Hepatocyte (in vitro differentiated cells): ENCODE measurements around the gene IFNA6. TPM values are rescaled to one million over a fixed set of nuclear protein-coding genes. Genes with fewer than 3 reads are reported as not detected.
"Not testable (repeated sequence)": the region's sequence is repeated elsewhere in the genome, so short reads cannot be mapped to it uniquely, and the experiment has no call there.

Experiments used
- DNase-seq: peaks from one replicate; pipeline ENCODE4 v3.0.0-alpha.2; 2016; ENCODE audit warnings: low spot score
- H2AFZ ChIP-seq: fragments of 200-600 bp; sonication (generic); 2 replicates; pipeline ENCODE4 v1.6.0; 2016; ENCODE audit warnings: antibody characterized with exemption, mild to moderate bottlenecking
- H3K27ac ChIP-seq: fragments of 200-600 bp; sonication (generic); 2 replicates; pipeline ENCODE4 v1.5.1; 2016; ENCODE audit warnings: mild to moderate bottlenecking
- H3K27me3 ChIP-seq: fragments of 200-600 bp; sonication (generic); 2 replicates; pipeline ENCODE4 v1.6.1; 2016
- H3K36me3 ChIP-seq: fragments of 200-600 bp; sonication (generic); replicated peaks from 2 replicates; pipeline ENCODE4 v1.5.1; 2016; ENCODE audit warnings: low read depth; ENCODE audit not compliant: insufficient read depth
- H3K4me1 ChIP-seq: fragments of 200-600 bp; sonication (generic); 2 replicates; pipeline ENCODE4 v1.5.1; 2016; ENCODE audit warnings: mild to moderate bottlenecking, moderate library complexity; ENCODE audit not compliant: insufficient read depth
- H3K4me2 ChIP-seq: fragments of 200-600 bp; sonication (generic); 2 replicates; pipeline ENCODE4 v1.6.0; 2016
- H3K4me3 ChIP-seq: fragments of 200-600 bp; sonication (generic); 2 replicates; pipeline ENCODE4 v1.5.1; 2016; ENCODE audit warnings: mild to moderate bottlenecking
- H3K79me2 ChIP-seq: fragments of 200-600 bp; sonication (generic); 2 replicates; pipeline ENCODE4 v1.6.0; 2017; ENCODE audit warnings: mild to moderate bottlenecking
- H3K9me2 ChIP-seq: fragments of 200-600 bp; sonication (generic); replicated peaks from 2 replicates; pipeline ENCODE4 v1.6.0; 2017; ENCODE audit warnings: mild to moderate bottlenecking; ENCODE audit not compliant: insufficient read depth
- H3K9me3 ChIP-seq: fragments of 200-600 bp; sonication (generic); 2 replicates; pipeline ENCODE4 v1.5.1; 2016; ENCODE audit warnings: low read depth, mild to moderate bottlenecking
- H4K20me1 ChIP-seq: fragments of 200-600 bp; sonication (generic); 2 replicates; pipeline ENCODE4 v1.6.0; 2016; ENCODE audit warnings: mild to moderate bottlenecking; ENCODE audit not compliant: insufficient read depth, poor library complexity, severe bottlenecking
- CTCF ChIP-seq: fragments of 200-600 bp; sonication (generic); IDR thresholded peaks from 2 replicates; pipeline ENCODE4 v1.5.1; 2016; ENCODE audit warnings: antibody characterized with exemption, mild to moderate bottlenecking; ENCODE audit not compliant: poor library complexity
- EZH2 ChIP-seq: fragments of 200-600 bp; sonication (generic); IDR thresholded peaks from 2 replicates; pipeline ENCODE4 v1.6.1; 2016; ENCODE audit warnings: antibody characterized with exemption, mild to moderate bottlenecking, borderline replicate concordance
- EZH2phosphoT487 ChIP-seq: fragments of 200-600 bp; sonication (generic); IDR thresholded peaks from one replicate; pipeline ENCODE4 v1.6.1; 2018; ENCODE audit warnings: antibody characterized with exemption, mild to moderate bottlenecking, low read depth, moderate library complexity; ENCODE audit not compliant: unreplicated experiment, severe bottlenecking
- WGBS: methylation state at CpG from one replicate; pipeline ENCODE4 v1.1.6; 2016; ENCODE audit warnings: low lambda C conversion rate; ENCODE audit errors: missing lambda C conversion rate; 5-methylcytosine and 5-hydroxymethylcytosine counted together
- polyA plus RNA-seq: library from polyadenylated mRNA; unstranded; fragments of >200 nt; fragmentation: Nextera tagmentation; extraction: Ambion mirVana; gene quantifications from 2 replicates; pipeline ENCODE4 v1.2.1, GENCODE V29; 2016
- total RNA-seq: library from RNA; depleted of rRNA; stranded (reverse); fragments of >200 nt; gene quantifications from 2 replicates; pipeline ENCODE4 v1.2.3, GENCODE V29; 2014

Gene IFNA6
- total and polyA plus RNA-seq, 2 experiments from 2014 or later = not detected

DNA sequence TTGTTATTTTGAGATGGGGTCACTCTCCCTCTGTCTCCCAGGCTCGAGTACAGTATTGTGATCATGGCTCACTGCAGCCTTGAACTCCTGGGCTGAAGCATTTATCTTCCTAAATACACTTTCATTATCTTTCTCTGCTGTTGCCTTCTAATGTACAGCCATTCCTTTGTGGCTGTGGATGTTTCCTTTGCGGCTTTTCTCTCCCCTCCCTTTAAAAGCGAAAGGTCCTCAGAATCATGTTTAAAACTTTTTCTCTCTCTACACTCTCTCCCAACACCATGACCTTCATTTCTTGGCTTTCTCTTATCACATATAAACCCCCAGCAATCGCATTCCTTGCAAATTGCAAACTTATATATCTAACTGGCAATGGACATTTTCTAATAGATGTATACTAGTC, 32.9 kb upstream of the IFNA6 start:
- Histone ChIP-seq H3K9me2 (no peaks in the 10 kb centered on the region), H3K36me3 (no peaks in the 10 kb centered on the region), H3K4me2 (no peak overlapping the region), H4K20me1 (no peaks in the 10 kb centered on the region), H3K27me3 (peaks cover 3% of the 10 kb centered on the region), H3K4me1 (no peaks in the 10 kb centered on the region), H3K79me2 (no peaks in the 10 kb centered on the region), H3K9me3 (no peaks in the 10 kb centered on the region), H3K27ac (no peak overlapping the region), H3K4me3 (no peak overlapping the region), H2AFZ (no peak overlapping the region)
- TF ChIP-seq EZH2phosphoT487 (no peak), CTCF (no peak), EZH2 (no peak)
- DNase-seq = no peak
- WGBS = 76% methylated on average over 4 of the region's 4 CpGs

DNA sequence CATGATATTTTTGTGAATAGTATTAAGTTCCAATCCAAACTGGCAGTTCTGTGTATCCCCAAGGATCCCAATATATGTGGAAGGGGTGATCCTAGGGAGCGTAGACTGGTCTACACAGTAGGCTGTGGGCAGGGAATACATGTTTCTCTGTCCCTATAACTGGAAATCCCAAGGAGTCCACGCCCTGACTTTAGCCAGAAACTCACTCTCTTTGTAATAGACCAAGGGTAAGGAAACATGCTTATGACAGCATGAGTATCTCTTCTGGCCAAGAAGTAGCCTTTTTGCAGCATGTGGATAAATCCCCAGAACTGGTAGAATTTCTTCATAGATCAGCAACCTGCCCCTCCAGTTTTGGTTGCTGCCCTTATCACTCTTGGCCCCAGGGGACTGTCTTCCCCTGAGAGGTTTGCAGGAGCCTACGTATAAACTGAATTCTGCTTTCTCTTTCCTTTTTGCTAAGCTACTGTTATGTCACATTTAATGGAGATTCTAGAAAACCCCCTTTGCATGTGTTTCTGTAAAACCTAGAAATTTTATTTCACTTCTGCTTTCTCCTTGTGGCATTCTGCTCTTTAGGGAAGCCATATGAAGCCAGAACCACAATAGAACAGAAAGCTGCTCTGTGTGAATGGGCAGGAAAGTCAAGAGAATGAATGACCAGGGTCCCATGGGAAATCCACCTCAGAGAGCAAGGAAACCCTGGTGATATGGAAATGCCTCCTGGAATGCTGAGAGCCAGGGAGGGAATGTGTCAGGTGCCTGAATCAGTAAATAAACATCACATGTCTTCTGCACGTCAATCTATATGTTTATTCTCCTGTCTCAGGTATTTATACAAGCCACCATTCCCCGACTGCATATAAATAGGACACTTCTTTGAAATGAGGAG, 31.0 kb upstream of the IFNA6 start:
- Histone ChIP-seq H3K9me3 (no peaks in the 10 kb centered on the region), H4K20me1 (no peaks in the 10 kb centered on the region), H3K36me3 (no peaks in the 10 kb centered on the region), H3K27ac (peak overlapping the region; percentile 15), H3K27me3 (no peaks in the 10 kb centered on the region), H3K4me1 (no peaks in the 10 kb centered on the region), H2AFZ (no peak overlapping the region), H3K9me2 (no peaks in the 10 kb centered on the region), H3K79me2 (no peaks in the 10 kb centered on the region), H3K4me2 (peak overlapping the region; percentile 33), H3K4me3 (no peak overlapping the region)
- TF ChIP-seq EZH2 (no peak), EZH2phosphoT487 (no peak), CTCF (no peak)
- WGBS = 42% methylated on average over 5 of the region's 5 CpGs
- DNase-seq = peak; percentile 51

GRCh38 chr9:21371467-21371866, 20.8 kb upstream of the IFNA6 start:
- DNase-seq, H3K27me3 ChIP-seq, H3K4me2 ChIP-seq, H2AFZ ChIP-seq, H3K79me2 ChIP-seq, H3K36me3 ChIP-seq, H3K9me3 ChIP-seq, H3K27ac ChIP-seq, H3K4me3 ChIP-seq, H3K4me1 ChIP-seq, H3K9me2 ChIP-seq, H4K20me1 ChIP-seq: not testable (repeated sequence)
- WGBS = 72% methylated on average over 4 of the region's 4 CpGs

GRCh38 chr9:21367957-21368356, 17.3 kb upstream of the IFNA6 start, which contains the start of gene IFNA13:
Gene IFNA13 (minus strand): TSS chr9:21368057. CDS start chr9:21368010, 47 bp downstream.
- DNase-seq = no peak
- Histone ChIP-seq H3K9me3 (no peaks in the 10 kb centered on the region), H3K9me2 (no peaks in the 10 kb centered on the region), H4K20me1 (no peaks in the 10 kb centered on the region), H2AFZ (no peak within 1 kb of the TSS), H3K27ac (no peak within 1 kb of the TSS), H3K4me1 (no peaks in the 10 kb centered on the region), H3K27me3 (no peaks in the 10 kb centered on the region), H3K4me3 (no peak within 1 kb of the TSS), H3K4me2 (no peak within 1 kb of the TSS), H3K36me3 (no peaks in the 10 kb centered on the region), H3K79me2 (no peaks in the 10 kb centered on the region)
- TF ChIP-seq EZH2 (no peak), EZH2phosphoT487 (no peak), CTCF (no peak)
- WGBS = 93% methylated on average over 3 of the region's 3 CpGs

- not testable (repeated sequence) for H3K27me3 ChIP-seq, DNase-seq, H3K79me2 ChIP-seq, H3K27ac ChIP-seq, H3K4me3 ChIP-seq, H4K20me1 ChIP-seq, H3K36me3 ChIP-seq, H2AFZ ChIP-seq, H3K4me2 ChIP-seq, H3K4me1 ChIP-seq, H3K9me2 ChIP-seq, H3K9me3 ChIP-seq
- 97% methylated on average over 1 of the region's 2 CpGs for WGBS
These were observed 16.5 kb upstream of the IFNA6 start for GRCh38 chr9:21367169-21367568.
